A549 (cell line): Measurements from ENCODE around the gene PPP6R3. TPM values are rescaled to one million over a fixed set of nuclear protein-coding genes. Genes with fewer than 3 reads are reported as not detected.

ENCODE experiments used
- ATAC-seq, 2 experiments: fragments of 200-7000 bp in 1 of 2; fragments of >200 bp in 1 of 2; cut with Nextera tagmentation in 1 of 2; cut with Tn5 transposase in 1 of 2; 3 replicates each; pipeline versions ENCODE4 v1.8.0 to v1.9.1; 2018 to 2020; ENCODE audit warnings: mild to moderate bottlenecking in 1 of 2, moderate library complexity in 1 of 2
- CTCF ChIA-PET: fragments of 300-600 bp; sonication (Branson Sonifier 250); formaldehyde crosslinking; extraction: SDS; loops from one replicate; lab custom pipeline; 2021; ENCODE audit warnings: antibody characterized with exemption, inconsistent platforms; lab: Yijun Ruan, JAX
- POLR2A ChIA-PET: fragments of 350-600 bp; formaldehyde crosslinking; extraction: SDS; loops from one replicate; lab custom pipeline; 2021; ENCODE audit warnings: antibody characterized with exemption, inconsistent platforms; lab: Yijun Ruan, JAX
- DNase-seq, 2 experiments: peaks; one replicate each; pipeline versions ENCODE4 v3.0.0 to v3.0.0-alpha.2; 2011 to 2016; ENCODE audit warnings: low read depth in 1 of 2, low spot score in 1 of 2
- FAIRE-seq: peaks from 2 replicates; lab custom pipeline; 2011; peaks lifted over from hg19 to GRCh38; lab: Jason Lieb, UNC
- H3K27ac ChIP-seq, 2 experiments: fragments of >200 bp; sonication (Bioruptor Twin); formaldehyde crosslinking; 3 replicates each; pipeline ENCODE4 v1.5.1; 2016 to 2017
- H3K4me1 ChIP-seq: fragments of >200 bp; sonication (Bioruptor Twin); formaldehyde crosslinking; 3 replicates; pipeline ENCODE4 v1.6.1; 2016
- H3K4me2 ChIP-seq: fragments of >200 bp; sonication (Bioruptor Twin); formaldehyde crosslinking; 3 replicates; pipeline ENCODE4 v1.6.1; 2016
- H3K4me3 ChIP-seq: fragments of >200 bp; sonication (Bioruptor Twin); formaldehyde crosslinking; 3 replicates; pipeline ENCODE4 v1.5.1; 2016
- H3K9me3 ChIP-seq: fragments of >200 bp; sonication (Bioruptor Twin); formaldehyde crosslinking; 3 replicates; pipeline ENCODE4 v1.6.1; 2016
- BHLHE40 ChIP-seq: IDR thresholded peaks from 2 replicates; pipeline ENCODE4 v1.6.1; 2012; ENCODE audit warnings: low read depth, low read length, inconsistent platforms
- EP300 ChIP-seq, 2 experiments: fragments of >200 bp; sonication (Bioruptor Twin); formaldehyde crosslinking; IDR thresholded peaks; 2 replicates in 1 of 2; 3 replicates in 1 of 2; pipeline ENCODE4 v1.6.1; 2016 to 2017
- FOSB ChIP-seq: fragments of 250-450 bp; sonication (Bioruptor Pico); IDR thresholded peaks from 2 replicates; pipeline ENCODE4 v1.5.0; 2020; ENCODE audit warnings: mild to moderate bottlenecking, moderate library complexity
- FOSL2 ChIP-seq, 2 experiments: fragments of 450-650 bp in 1 of 2; fragments of >200 bp in 1 of 2; sonication (Bioruptor Twin) in 1 of 2; formaldehyde crosslinking; IDR thresholded peaks; 2 replicates each; pipeline versions ENCODE4 v1.5.0 to v1.6.1; 2016 to 2020; ENCODE audit warnings: mild to moderate bottlenecking in 1 of 2, moderate library complexity in 1 of 2
- HOXA7 ChIP-seq: fragments of 250-450 bp; sonication (Bioruptor Pico); IDR thresholded peaks from 2 replicates; pipeline ENCODE4 v1.5.0; 2020; ENCODE audit warnings: mild to moderate bottlenecking, moderate library complexity
- JUN ChIP-seq, 2 experiments: fragments of >200 bp; sonication (Bioruptor Twin); formaldehyde crosslinking; IDR thresholded peaks; 2 replicates in 1 of 2; 3 replicates in 1 of 2; pipeline ENCODE4 v1.6.1; 2016 to 2017
- KDM1A ChIP-seq: fragments of 200-600 bp; sonication (generic); IDR thresholded peaks from 2 replicates; pipeline ENCODE4 v1.6.1; 2016; ENCODE audit warnings: low read depth, mild to moderate bottlenecking
- MAZ ChIP-seq: fragments of 150-350 bp; IDR thresholded peaks from 2 replicates; pipeline ENCODE4 v1.6.1; 2014; ENCODE audit warnings: antibody characterized with exemption, low read depth, low read length, borderline replicate concordance
- NFE2L2 ChIP-seq: fragments of 150-350 bp; conservative IDR thresholded peaks from 2 replicates; pipeline ENCODE4 v1.6.1; 2014; ENCODE audit warnings: low read length
- PHF8 ChIP-seq: fragments of 200-600 bp; sonication (generic); IDR thresholded peaks from 2 replicates; pipeline ENCODE4 v1.6.1; 2016; ENCODE audit warnings: low read depth, mild to moderate bottlenecking, antibody characterized with exemption, moderate library complexity, borderline replicate concordance
- RNF2 ChIP-seq: fragments of 200-600 bp; sonication (generic); IDR thresholded peaks from 2 replicates; pipeline ENCODE4 v1.6.1; 2016; ENCODE audit warnings: low read depth, mild to moderate bottlenecking, antibody characterized with exemption, moderate library complexity, borderline replicate concordance
- SMC3 ChIP-seq: fragments of >200 bp; sonication (Bioruptor Twin); formaldehyde crosslinking; IDR thresholded peaks from 3 replicates; pipeline ENCODE4 v1.6.1; 2018; ENCODE audit warnings: inconsistent platforms
- ZFP36 ChIP-seq: fragments of 450-650 bp; IDR thresholded peaks from 2 replicates; pipeline ENCODE4 v1.6.1; 2014; ENCODE audit warnings: borderline replicate concordance; ENCODE audit not compliant: partially characterized antibody
- WGBS: methylation state at CpG from one replicate; pipeline ENCODE4 v1.1.6; 2017; ENCODE audit errors: missing lambda C conversion rate; 5-methylcytosine and 5-hydroxymethylcytosine counted together
- polyA plus RNA-seq, 4 experiments: library from polyadenylated mRNA; depleted of rRNA in 3 of 4; stranded (reverse); fragments of >200 nt; fragmentation: RNase III in 1 of 4; extraction: RNeasy Plus Mini Kit Qiagen cat#74134 plus additional on column Dnase treatment in 1 of 4; gene quantifications; 2 replicates in 3 of 4; 3 replicates in 1 of 4; pipeline ENCODE4 v1.2.3, GENCODE V29; 2011 to 2017
- TF ChIP-seq, protein P1 (sequence below): IDR thresholded peaks from 2 replicates; pipeline ENCODE4 v1.6.1; 2012
- TF ChIP-seq, protein P2 (sequence below): fragments of 200-600 bp; sonication (generic); IDR thresholded peaks from 2 replicates; pipeline ENCODE4 v1.6.1; 2016; ENCODE audit warnings: antibody characterized with exemption, mild to moderate bottlenecking, moderate library complexity
- TF ChIP-seq, protein P3 (sequence below): fragments of 250-450 bp; sonication (Bioruptor Pico); IDR thresholded peaks from 2 replicates; pipeline ENCODE4 v1.5.0; 2020; ENCODE audit warnings: low read depth, mild to moderate bottlenecking, moderate library complexity
- TF ChIP-seq, protein P4 (sequence below): IDR thresholded peaks from 2 replicates; pipeline ENCODE4 v1.6.1; 2012
- TF ChIP-seq, protein P5 (sequence below): fragments of 450-650 bp; IDR thresholded peaks from 2 replicates; pipeline ENCODE4 v1.6.1; 2014; ENCODE audit warnings: antibody characterized with exemption
- TF ChIP-seq, protein P6 (sequence below): IDR thresholded peaks from 2 replicates; pipeline ENCODE4 v1.6.1; 2012; ENCODE audit warnings: low read depth, borderline replicate concordance

Gene PPP6R3
- polyA plus RNA-seq, 2 of the 4 experiments (the other 2 are of a cell fraction), result 69.7 to 114 TPM

DNA sequence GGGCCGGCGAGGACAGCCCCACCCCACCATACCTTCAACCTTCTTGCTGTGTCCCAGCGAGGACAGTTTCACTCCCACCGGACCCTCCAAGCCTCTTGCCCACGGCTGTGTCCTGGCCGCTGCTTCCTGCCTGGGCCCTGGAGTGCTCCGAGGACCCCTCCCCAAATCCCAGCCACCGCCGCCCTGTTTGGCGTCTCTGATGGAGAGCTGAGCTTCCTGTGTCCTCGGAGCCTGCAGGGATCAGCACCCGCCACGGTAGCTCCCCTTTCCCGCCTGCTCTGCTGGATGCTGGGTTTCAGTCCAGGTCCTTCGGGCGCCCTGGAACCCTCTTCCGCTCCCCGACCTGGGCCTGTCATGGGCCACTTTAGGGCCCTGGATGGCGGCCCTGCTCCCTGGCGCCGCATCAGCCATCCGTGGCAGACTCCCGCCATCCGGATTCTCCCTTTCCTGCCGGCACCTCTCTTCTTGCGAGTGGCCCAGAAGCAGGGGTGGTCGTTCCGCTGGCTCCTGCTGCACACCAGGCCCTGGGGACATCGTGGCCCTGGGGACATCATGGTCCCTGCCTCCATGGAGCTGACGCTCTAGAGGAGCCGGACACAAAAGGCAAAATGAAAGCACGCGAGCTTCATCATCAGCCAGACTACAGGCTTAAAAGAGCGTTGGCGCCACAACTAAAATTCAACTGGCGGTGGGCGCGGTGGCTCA lies 189.5 kb downstream of the PPP6R3 start:
- no peak; a peak in 1 of 6 replicates for ATAC-seq
- Histone ChIP-seq H3K4me2 (no peak overlapping the region), H3K9me3 (peaks cover 24% of the 10 kb centered on the region), H3K27ac (no peak overlapping the region), H3K4me1 (no peaks in the 10 kb centered on the region), H3K4me3 (no peak overlapping the region)
- POLR2A ChIA-PET, result no interaction called here
- CTCF ChIA-PET, result interaction anchor here (0.8 kb wide), 1 partner anchor 17 kb away, joined by 3 read pairs; no protein-coding TSS in a partner anchor
- FAIRE-seq, result no peak
- WGBS, result 71% methylated on average over 25 of the region's 38 CpGs
- TF ChIP-seq, protein P1, sequence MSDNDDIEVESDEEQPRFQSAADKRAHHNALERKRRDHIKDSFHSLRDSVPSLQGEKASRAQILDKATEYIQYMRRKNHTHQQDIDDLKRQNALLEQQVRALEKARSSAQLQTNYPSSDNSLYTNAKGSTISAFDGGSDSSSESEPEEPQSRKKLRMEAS, result no peak
- TF ChIP-seq, protein P2, sequence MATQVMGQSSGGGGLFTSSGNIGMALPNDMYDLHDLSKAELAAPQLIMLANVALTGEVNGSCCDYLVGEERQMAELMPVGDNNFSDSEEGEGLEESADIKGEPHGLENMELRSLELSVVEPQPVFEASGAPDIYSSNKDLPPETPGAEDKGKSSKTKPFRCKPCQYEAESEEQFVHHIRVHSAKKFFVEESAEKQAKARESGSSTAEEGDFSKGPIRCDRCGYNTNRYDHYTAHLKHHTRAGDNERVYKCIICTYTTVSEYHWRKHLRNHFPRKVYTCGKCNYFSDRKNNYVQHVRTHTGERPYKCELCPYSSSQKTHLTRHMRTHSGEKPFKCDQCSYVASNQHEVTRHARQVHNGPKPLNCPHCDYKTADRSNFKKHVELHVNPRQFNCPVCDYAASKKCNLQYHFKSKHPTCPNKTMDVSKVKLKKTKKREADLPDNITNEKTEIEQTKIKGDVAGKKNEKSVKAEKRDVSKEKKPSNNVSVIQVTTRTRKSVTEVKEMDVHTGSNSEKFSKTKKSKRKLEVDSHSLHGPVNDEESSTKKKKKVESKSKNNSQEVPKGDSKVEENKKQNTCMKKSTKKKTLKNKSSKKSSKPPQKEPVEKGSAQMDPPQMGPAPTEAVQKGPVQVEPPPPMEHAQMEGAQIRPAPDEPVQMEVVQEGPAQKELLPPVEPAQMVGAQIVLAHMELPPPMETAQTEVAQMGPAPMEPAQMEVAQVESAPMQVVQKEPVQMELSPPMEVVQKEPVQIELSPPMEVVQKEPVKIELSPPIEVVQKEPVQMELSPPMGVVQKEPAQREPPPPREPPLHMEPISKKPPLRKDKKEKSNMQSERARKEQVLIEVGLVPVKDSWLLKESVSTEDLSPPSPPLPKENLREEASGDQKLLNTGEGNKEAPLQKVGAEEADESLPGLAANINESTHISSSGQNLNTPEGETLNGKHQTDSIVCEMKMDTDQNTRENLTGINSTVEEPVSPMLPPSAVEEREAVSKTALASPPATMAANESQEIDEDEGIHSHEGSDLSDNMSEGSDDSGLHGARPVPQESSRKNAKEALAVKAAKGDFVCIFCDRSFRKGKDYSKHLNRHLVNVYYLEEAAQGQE, result no peak
- TF ChIP-seq BHLHE40, result no peak
- TF ChIP-seq EP300 (IDR thresholded peaks at IDR 0.05), result no peak
- no peak for TF ChIP-seq NFE2L2
- TF ChIP-seq, protein P3, sequence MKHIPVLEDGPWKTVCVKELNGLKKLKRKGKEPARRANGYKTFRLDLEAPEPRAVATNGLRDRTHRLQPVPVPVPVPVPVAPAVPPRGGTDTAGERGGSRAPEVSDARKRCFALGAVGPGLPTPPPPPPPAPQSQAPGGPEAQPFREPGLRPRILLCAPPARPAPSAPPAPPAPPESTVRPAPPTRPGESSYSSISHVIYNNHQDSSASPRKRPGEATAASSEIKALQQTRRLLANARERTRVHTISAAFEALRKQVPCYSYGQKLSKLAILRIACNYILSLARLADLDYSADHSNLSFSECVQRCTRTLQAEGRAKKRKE (CRISPR knock-in tag), result no peak
- TF ChIP-seq HOXA7 (CRISPR knock-in tag), result no peak
- no peak for TF ChIP-seq PHF8
- TF ChIP-seq ZFP36, result no peak
- no peak for TF ChIP-seq MAZ
- TF ChIP-seq, protein P4, sequence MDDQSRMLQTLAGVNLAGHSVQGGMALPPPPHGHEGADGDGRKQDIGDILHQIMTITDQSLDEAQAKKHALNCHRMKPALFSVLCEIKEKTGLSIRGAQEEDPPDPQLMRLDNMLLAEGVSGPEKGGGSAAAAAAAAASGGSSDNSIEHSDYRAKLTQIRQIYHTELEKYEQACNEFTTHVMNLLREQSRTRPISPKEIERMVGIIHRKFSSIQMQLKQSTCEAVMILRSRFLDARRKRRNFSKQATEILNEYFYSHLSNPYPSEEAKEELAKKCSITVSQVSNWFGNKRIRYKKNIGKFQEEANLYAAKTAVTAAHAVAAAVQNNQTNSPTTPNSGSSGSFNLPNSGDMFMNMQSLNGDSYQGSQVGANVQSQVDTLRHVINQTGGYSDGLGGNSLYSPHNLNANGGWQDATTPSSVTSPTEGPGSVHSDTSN, result no peak
- TF ChIP-seq SMC3, result no peak
- no peak for TF ChIP-seq FOSL2 (IDR thresholded peaks at IDR 0.05)
- no peak for TF ChIP-seq FOSL2 (CRISPR knock-in tag; IDR thresholded peaks at IDR 0.05)
- TF ChIP-seq FOSB (CRISPR knock-in tag), result no peak
- TF ChIP-seq KDM1A, result no peak
- no peak for TF ChIP-seq JUN (IDR thresholded peaks at IDR 0.05)
- TF ChIP-seq, protein P5, sequence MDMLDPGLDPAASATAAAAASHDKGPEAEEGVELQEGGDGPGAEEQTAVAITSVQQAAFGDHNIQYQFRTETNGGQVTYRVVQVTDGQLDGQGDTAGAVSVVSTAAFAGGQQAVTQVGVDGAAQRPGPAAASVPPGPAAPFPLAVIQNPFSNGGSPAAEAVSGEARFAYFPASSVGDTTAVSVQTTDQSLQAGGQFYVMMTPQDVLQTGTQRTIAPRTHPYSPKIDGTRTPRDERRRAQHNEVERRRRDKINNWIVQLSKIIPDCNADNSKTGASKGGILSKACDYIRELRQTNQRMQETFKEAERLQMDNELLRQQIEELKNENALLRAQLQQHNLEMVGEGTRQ, result no peak
- TF ChIP-seq, protein P6, sequence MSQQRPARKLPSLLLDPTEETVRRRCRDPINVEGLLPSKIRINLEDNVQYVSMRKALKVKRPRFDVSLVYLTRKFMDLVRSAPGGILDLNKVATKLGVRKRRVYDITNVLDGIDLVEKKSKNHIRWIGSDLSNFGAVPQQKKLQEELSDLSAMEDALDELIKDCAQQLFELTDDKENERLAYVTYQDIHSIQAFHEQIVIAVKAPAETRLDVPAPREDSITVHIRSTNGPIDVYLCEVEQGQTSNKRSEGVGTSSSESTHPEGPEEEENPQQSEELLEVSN, result no peak
- no peak for TF ChIP-seq RNF2
- no peak for DNase-seq
